ENCODE results near the gene GRIA3. TPM values are rescaled to one million over a fixed set of nuclear protein-coding genes. Genes with fewer than 3 reads are reported as not detected.

The GRIA3 gene
- total RNA-seq, 1 experiment from 2014 or later: not detected

- intact Hi-C loops (cut with micrococcal nuclease): no loop called here
- Histone ChIP-seq H4K20me1 (ENCODE audit: insufficient read depth) (no peaks in the 10 kb centered on the region), H3K79me2 (ENCODE audit: insufficient read depth, low read length) (no peaks in the 10 kb centered on the region), H3K4me1 (ENCODE audit: control insufficient read depth in 1 of 2, insufficient read depth in 2 of 2, low read length in 2 of 2) (no peaks in the 10 kb centered on the region), H3K4me2 (ENCODE audit: low read length) (no peak overlapping the region), H3K27me3 (ENCODE audit: insufficient read depth, low read length) (no peaks in the 10 kb centered on the region), H3K9me2 (ENCODE audit: insufficient read depth) (no peaks in the 10 kb centered on the region), H3K9ac (ENCODE audit: low read length) (no peak overlapping the region), H3K4me3 (replicated peaks in 1 of 2; ENCODE audit: low read depth in 1 of 2, low read length in 2 of 2) (no peak overlapping the region), H3K9me3 (ENCODE audit: control insufficient read depth in 1 of 2, insufficient read depth in 1 of 2, low read depth in 1 of 2, low read length in 2 of 2) (no peaks in the 10 kb centered on the region), H2AFZ (ENCODE audit: low read depth, low read length, poor library complexity, severe bottlenecking) (no peak overlapping the region), H3K27ac (ENCODE audit: low read depth, low read length) (no peak overlapping the region), H3K36me3 (ENCODE audit: control insufficient read depth in 1 of 2, insufficient read depth in 2 of 2, low read length in 2 of 2) (no peaks in the 10 kb centered on the region)
- no peak for DNase-seq (ENCODE audit: low read depth, low spot score)
- POLR2A ChIA-PET: no interaction called here
- RAD21 ChIA-PET (ENCODE audit: low non-redundant PET in 1 of 2, low total read pairs in 2 of 2, uncharacterized antibody in 2 of 2, unreplicated experiment in 2 of 2): no interaction called here
- no TSS peak for BruUV-seq (replicated peaks)
- no peak for ATAC-seq
- no peak for TF ChIP-seq ZNF274 (IDR thresholded peaks at IDR 0.05; ENCODE audit: low read depth, low read length)
- CTCF ChIA-PET: no interaction called here
Observed at GRCh38 chrX:123263270-123263669, 79.2 kb downstream of the GRIA3 start.

- Histone ChIP-seq H3K27me3 (ENCODE audit: insufficient read depth, low read length) (no peaks in the 10 kb centered on the region), H4K20me1 (ENCODE audit: insufficient read depth) (no peaks in the 10 kb centered on the region), H3K9me2 (ENCODE audit: insufficient read depth) (no peaks in the 10 kb centered on the region), H3K36me3 (ENCODE audit: control insufficient read depth in 1 of 2, insufficient read depth in 2 of 2, low read length in 2 of 2) (no peaks in the 10 kb centered on the region), H2AFZ (ENCODE audit: low read depth, low read length, poor library complexity, severe bottlenecking) (no peak overlapping the region), H3K79me2 (ENCODE audit: insufficient read depth, low read length) (no peaks in the 10 kb centered on the region), H3K9me3 (ENCODE audit: control insufficient read depth in 1 of 2, insufficient read depth in 1 of 2, low read depth in 1 of 2, low read length in 2 of 2) (no peaks in the 10 kb centered on the region), H3K9ac (ENCODE audit: low read length) (no peak overlapping the region), H3K4me3 (replicated peaks in 1 of 2; ENCODE audit: low read depth in 1 of 2, low read length in 2 of 2) (no peak overlapping the region), H3K27ac (ENCODE audit: low read depth, low read length) (no peak overlapping the region), H3K4me1 (ENCODE audit: control insufficient read depth in 1 of 2, insufficient read depth in 2 of 2, low read length in 2 of 2) (no peaks in the 10 kb centered on the region), H3K4me2 (ENCODE audit: low read length) (no peak overlapping the region)
- no peak for DNase-seq (ENCODE audit: low read depth, low spot score)
- CTCF ChIA-PET: no interaction called here
- TF ChIP-seq ZFX (IDR thresholded peaks at IDR 0.05) (no peak), ATF3 (IDR thresholded peaks at IDR 0.05) (no peak), SRF (IDR thresholded peaks at IDR 0.05; ENCODE audit: low read depth) (no peak), CTCF (IDR thresholded peaks at IDR 0.05 in 2 of 3, conservative IDR thresholded peaks at IDR 0.05 in 1 of 3; ENCODE audit: borderline replicate concordance in 1 of 3, insufficient read depth in 1 of 3, low read depth in 2 of 3, low read length in 2 of 3) (no peak), ZNF274 (IDR thresholded peaks at IDR 0.05; ENCODE audit: low read depth, low read length) (no peak), YY1 (IDR thresholded peaks at IDR 0.05; ENCODE audit: extremely low read depth, insufficient replicate concordance, low read depth, low read length) (no peak), TCF7L2 (IDR thresholded peaks at IDR 0.05; ENCODE audit: borderline replicate concordance, extremely low read depth, insufficient read depth, insufficient read length) (no peak), EGR1 (IDR thresholded peaks at IDR 0.05; ENCODE audit: low read depth) (no peak), CBX3 (IDR thresholded peaks at IDR 0.05; ENCODE audit: low read depth) (no peak), SP1 (IDR thresholded peaks at IDR 0.05; ENCODE audit: low read depth) (no peak), POLR2A (IDR thresholded peaks at IDR 0.05; ENCODE audit: borderline replicate concordance, extremely low read depth, insufficient read depth, insufficient read length) (no peak), JUND (IDR thresholded peaks at IDR 0.05) (no peak), RAD21 (IDR thresholded peaks at IDR 0.05; ENCODE audit: low read depth) (no peak), ELF1 (IDR thresholded peaks at IDR 0.05; ENCODE audit: borderline replicate concordance, low read depth) (no peak), CEBPB (IDR thresholded peaks at IDR 0.05; ENCODE audit: low read depth) (no peak), SIN3A (IDR thresholded peaks at IDR 0.05; ENCODE audit: low read depth) (no peak)
- BruUV-seq (replicated peaks): no TSS peak
- RAD21 ChIA-PET (ENCODE audit: low non-redundant PET in 1 of 2, low total read pairs in 2 of 2, uncharacterized antibody in 2 of 2, unreplicated experiment in 2 of 2): no interaction called here
- POLR2A ChIA-PET: no interaction called here
- intact Hi-C loops (cut with micrococcal nuclease): no loop called here
- no peak for ATAC-seq
Observed at GRCh38 chrX:123263747-123264146, 79.7 kb downstream of the GRIA3 start.
